H1 (cell line): ENCODE measurements around the gene OPRD1. TPM values are rescaled to one million over a fixed set of nuclear protein-coding genes. Genes with fewer than 3 reads are reported as not detected.
A peak's percentile ranks its signal among the peaks of the same experiment; 100 is the strongest.

Source experiments
- CTCF ChIA-PET: fragments of 300-600 bp; sonication (Branson Sonifier 250); formaldehyde crosslinking; loops from one replicate; lab custom pipeline; 2021; ENCODE audit not compliant: partially characterized antibody; lab: Charles Lee
- POLR2A ChIA-PET: fragments of 300-600 bp; sonication (Branson Sonifier 250); formaldehyde crosslinking; loops from one replicate; lab custom pipeline; 2021; ENCODE audit warnings: inconsistent platforms; ENCODE audit not compliant: partially characterized antibody; lab: Charles Lee
- DNase-seq, 2 experiments: peaks; one replicate each; pipeline versions ENCODE4 v3.0.0 to v3.0.0-alpha.2; 2010 to 2022; ENCODE audit warnings: low spot score in 2 of 2, low read depth in 1 of 2, mixed read lengths in 1 of 2
- FAIRE-seq: peaks from 2 replicates; lab custom pipeline; 2011; peaks lifted over from hg19 to GRCh38; lab: Jason Lieb, UNC
- H2AFZ ChIP-seq: 2 replicates; pipeline ENCODE4 v1.8.1; 2012; ENCODE audit warnings: low read length, inconsistent platforms
- H2AK5ac ChIP-seq: 2 replicates; pipeline ENCODE4 v1.6.1; 2013; ENCODE audit warnings: low read depth, low read length
- H2BK120ac ChIP-seq: replicated peaks from 2 replicates; pipeline ENCODE3; 2013; ENCODE audit warnings: low read depth, low read length, inconsistent platforms
- H2BK12ac ChIP-seq: 2 replicates; pipeline ENCODE4 v1.6.1; 2013; ENCODE audit warnings: low read depth, low read length
- H2BK15ac ChIP-seq: 2 replicates; pipeline ENCODE4 v1.6.1; 2013; ENCODE audit warnings: low read length
- H2BK20ac ChIP-seq: 2 replicates; pipeline ENCODE4 v1.6.1; 2013; ENCODE audit warnings: low read length
- H2BK5ac ChIP-seq: 2 replicates; pipeline ENCODE4 v1.6.1; 2013; ENCODE audit warnings: low read depth, low read length
- H3K14ac ChIP-seq: 2 replicates; pipeline ENCODE4 v1.6.1; 2013; ENCODE audit warnings: inconsistent platforms; ENCODE audit not compliant: insufficient read length
- H3K18ac ChIP-seq: 2 replicates; pipeline ENCODE4 v1.6.1; 2013; ENCODE audit warnings: low read length; ENCODE audit errors: extremely low read depth
- H3K23ac ChIP-seq: 2 replicates; pipeline ENCODE4 v1.6.1; 2013; ENCODE audit warnings: inconsistent platforms; ENCODE audit not compliant: insufficient read length
- H3K23me2 ChIP-seq: 2 replicates; pipeline ENCODE4 v1.6.1; 2013; ENCODE audit warnings: low read depth, low read length
- H3K27ac ChIP-seq: 2 replicates; pipeline ENCODE4 v1.6.1; 2011; ENCODE audit warnings: low read depth, low read length, inconsistent platforms
- H3K27me3 ChIP-seq, 4 experiments: replicated peaks in 1 of 4; 1 replicate in 1 of 4; 2 replicates in 3 of 4; pipeline versions ENCODE4 v1.6.1 to v1.8.1; 2011 to 2013; ENCODE audit warnings: low read length in 3 of 4, mild to moderate bottlenecking in 3 of 4, inconsistent platforms in 2 of 4, mixed read lengths in 2 of 4, moderate library complexity in 1 of 4; ENCODE audit not compliant: control insufficient read depth in 3 of 4, insufficient read depth in 3 of 4; ENCODE audit errors: extremely low read depth in 1 of 4
- H3K36me3 ChIP-seq, 4 experiments: 2 replicates each; pipeline versions ENCODE4 v1.6.1 to v1.8.1; 2011 to 2013; ENCODE audit warnings: mild to moderate bottlenecking in 4 of 4, low read length in 3 of 4, moderate library complexity in 2 of 4, control low read depth in 1 of 4, inconsistent platforms in 1 of 4; ENCODE audit not compliant: insufficient read depth in 4 of 4, control insufficient read depth in 2 of 4
- H3K4ac ChIP-seq: replicated peaks from 2 replicates; pipeline ENCODE3; 2013; ENCODE audit warnings: low read length, low read depth, mixed read lengths, inconsistent platforms; ENCODE audit not compliant: insufficient read length
- H3K4me1 ChIP-seq, 4 experiments: replicated peaks in 1 of 4; 1 replicate in 1 of 4; 2 replicates in 3 of 4; pipeline versions ENCODE4 v1.6.1 to v1.8.1; 2011 to 2013; ENCODE audit warnings: low read length in 3 of 4, inconsistent platforms in 2 of 4, mixed read lengths in 1 of 4; ENCODE audit not compliant: insufficient read depth in 4 of 4, control insufficient read depth in 3 of 4
- H3K4me2 ChIP-seq, 2 experiments: 2 replicates each; pipeline versions ENCODE4 v1.6.1 to v1.8.1; 2011 to 2013; ENCODE audit warnings: low read depth in 2 of 2, low read length in 2 of 2, control low read depth in 1 of 2, inconsistent platforms in 1 of 2, mild to moderate bottlenecking in 1 of 2; ENCODE audit not compliant: insufficient read depth in 1 of 2
- H3K4me3 ChIP-seq, 4 experiments: fragments of 200-600, 300-600 bp in 1 of 4; sonication (generic), shearing (Covaris generic), sonication (Bioruptor Twin) in 1 of 4; 2 replicates each; pipeline versions ENCODE4 v1.5.1 to v1.8.1; 2011 to 2016; ENCODE audit warnings: low read length in 4 of 4, low read depth in 3 of 4, control low read depth in 2 of 4, inconsistent platforms in 2 of 4, mild to moderate bottlenecking in 2 of 4, mixed read lengths in 1 of 4, moderate library complexity in 1 of 4; ENCODE audit not compliant: insufficient read depth in 2 of 4; ENCODE audit errors: extremely low read depth in 1 of 4
- H3K56ac ChIP-seq: replicated peaks from 2 replicates; pipeline ENCODE3; 2013; ENCODE audit warnings: low read depth, mild to moderate bottlenecking, mixed read lengths, low read length, inconsistent platforms; ENCODE audit not compliant: insufficient read length
- H3K79me1 ChIP-seq: 2 replicates; pipeline ENCODE4 v1.6.1; 2013; ENCODE audit warnings: low read depth, low read length, control low read depth
- H3K79me2 ChIP-seq, 2 experiments: 2 replicates each; pipeline versions ENCODE4 v1.6.1 to v1.8.1; 2012 to 2013; ENCODE audit warnings: low read length in 2 of 2, mild to moderate bottlenecking in 2 of 2, inconsistent platforms in 1 of 2; ENCODE audit not compliant: insufficient read depth in 2 of 2, control insufficient read depth in 1 of 2
- H3K9ac ChIP-seq, 4 experiments: replicated peaks in 1 of 4; 1 replicate in 1 of 4; 2 replicates in 3 of 4; pipeline versions ENCODE4 v1.6.1 to v1.8.1; 2011 to 2013; ENCODE audit warnings: low read depth in 3 of 4, low read length in 3 of 4, control low read depth in 2 of 4, mild to moderate bottlenecking in 2 of 4, moderate library complexity in 2 of 4, inconsistent platforms in 1 of 4; ENCODE audit errors: extremely low read depth in 1 of 4
- H3K9me3 ChIP-seq, 2 experiments: 2 replicates each; pipeline versions ENCODE4 v1.6.1 to v1.8.1; 2012 to 2013; ENCODE audit warnings: mild to moderate bottlenecking in 2 of 2, moderate library complexity in 2 of 2, control low read depth in 1 of 2, inconsistent platforms in 1 of 2, low read depth in 1 of 2, low read length in 1 of 2, mixed read lengths in 1 of 2; ENCODE audit not compliant: insufficient read depth in 2 of 2
- H4K20me1 ChIP-seq, 2 experiments: replicated peaks in 1 of 2; 2 replicates each; pipeline versions ENCODE3 to v1.8.1; 2011 to 2013; ENCODE audit warnings: inconsistent platforms in 2 of 2, low read length in 2 of 2, mild to moderate bottlenecking in 1 of 2; ENCODE audit not compliant: insufficient read depth in 2 of 2, control insufficient read depth in 1 of 2
- H4K5ac ChIP-seq: 2 replicates; pipeline ENCODE4 v1.6.1; 2013; ENCODE audit warnings: low read length, low read depth, mixed read lengths, inconsistent platforms; ENCODE audit not compliant: insufficient read length
- H4K8ac ChIP-seq: 2 replicates; pipeline ENCODE4 v1.8.0; 2013; ENCODE audit warnings: mild to moderate bottlenecking, moderate library complexity, low read length, inconsistent platforms; ENCODE audit not compliant: insufficient read depth; ENCODE audit errors: extremely low read depth
- H4K91ac ChIP-seq: replicated peaks from 2 replicates; pipeline ENCODE3; 2013; ENCODE audit warnings: low read length, mixed read lengths, inconsistent platforms; ENCODE audit not compliant: insufficient read length
- ASH2L ChIP-seq: fragments of 200-600, 300-600 bp; sonication (generic); IDR thresholded peaks from one replicate; pipeline ENCODE4 v1.7.1; 2017; ENCODE audit warnings: low read length
- ATF2 ChIP-seq: IDR thresholded peaks from 2 replicates; pipeline ENCODE4 v1.6.1; 2012; ENCODE audit warnings: low read length, inconsistent platforms
- BRCA1 ChIP-seq: IDR thresholded peaks from 2 replicates; pipeline ENCODE4 v1.6.1; 2012; ENCODE audit warnings: low read depth, low read length, improper control_type of control experiment
- E2F6 ChIP-seq: IDR thresholded peaks from 2 replicates; pipeline ENCODE4 v1.6.1; 2012; ENCODE audit warnings: inconsistent platforms
- EGR1 ChIP-seq: IDR thresholded peaks from 2 replicates; pipeline ENCODE4 v1.6.1; 2011; ENCODE audit warnings: low read depth, low read length, borderline replicate concordance
- GABPA ChIP-seq: IDR thresholded peaks from 2 replicates; pipeline ENCODE4 v1.6.1; 2011; ENCODE audit warnings: mild to moderate bottlenecking, low read length, moderate library complexity, borderline replicate concordance; ENCODE audit not compliant: insufficient read depth
- JUN ChIP-seq: IDR thresholded peaks from 2 replicates; pipeline ENCODE4 v1.6.1; 2011; ENCODE audit warnings: low read depth, mild to moderate bottlenecking, improper control_type of control experiment, low read length
- POLR2A ChIP-seq, 2 experiments: IDR thresholded peaks; 1 replicate in 1 of 2; 2 replicates in 1 of 2; pipeline ENCODE4 v1.6.1; 2011; ENCODE audit warnings: low read depth in 2 of 2, low read length in 2 of 2, mild to moderate bottlenecking in 2 of 2; ENCODE audit errors: control extremely low read depth in 1 of 2
- RBBP5 ChIP-seq: IDR thresholded peaks from 2 replicates; pipeline ENCODE4 v1.7.1; 2012; ENCODE audit warnings: low read depth, mild to moderate bottlenecking, inconsistent platforms, low read length, moderate library complexity, borderline replicate concordance
- SAP30 ChIP-seq: fragments of 300-600 bp; sonication (generic); IDR thresholded peaks from 2 replicates; pipeline ENCODE4 v1.7.1; 2012; ENCODE audit warnings: low read length, moderate library complexity, mild to moderate bottlenecking, inconsistent platforms; ENCODE audit not compliant: insufficient read depth, insufficient replicate concordance
- SP2 ChIP-seq: IDR thresholded peaks from 2 replicates; pipeline ENCODE4 v1.6.1; 2012; ENCODE audit warnings: mild to moderate bottlenecking, low read length, inconsistent platforms
- WGBS, 2 experiments: shearing (Covaris generic) in 1 of 2; methylation state at CpG; one replicate each; pipeline versions ENCODE4 v1.1.6 to v1.1.7; 2013 to 2015; ENCODE audit warnings: low lambda C conversion rate in 2 of 2, mixed read lengths in 2 of 2, inconsistent platforms in 1 of 2, low coverage in 1 of 2, missing lambda C conversion rate in 1 of 2; ENCODE audit not compliant: insufficient replicate concordance in 2 of 2, insufficient coverage in 1 of 2, insufficient read length in 1 of 2; ENCODE audit errors: extremely low coverage in 1 of 2, missing lambda C conversion rate in 1 of 2; 5-methylcytosine and 5-hydroxymethylcytosine counted together
- polyA plus RNA-seq, 7 experiments: library from polyadenylated mRNA; depleted of rRNA in 3 of 7; stranded (reverse) in 5 of 7; unstranded in 2 of 7; fragments of >200 nt in 5 of 7; fragments of 200-250 nt in 2 of 7; gene quantifications; 1 replicate in 5 of 7; 2 replicates in 1 of 7; 4 replicates in 1 of 7; pipeline versions ENCODE4 v1.2.1 to v1.2.3, GENCODE V29; 2011 to 2013; ENCODE audit warnings: missing spikeins in 2 of 7, mixed read lengths in 2 of 7
- total RNA-seq: library from RNA; stranded (reverse); fragmentation: NEBNext Ultra II Directional; extraction: Animal tissue kit (Norgen Biotek cat#: 25700); gene quantifications from 2 replicates; pipeline ENCODE4 v1.2.1, GENCODE V29; 2021

The OPRD1 gene
- total and polyA plus RNA-seq, 2 of the 8 experiments (the other 6 are each of a cell fraction or from before 2014, with no cell fraction given), result 2.6 to 3.7 TPM

GRCh38 chr1:28883242-28883616 is 71.3 kb downstream of the OPRD1 start:
- no peak overlapping the region for H4K5ac ChIP-seq
- no peak overlapping the region for H2BK120ac ChIP-seq
- peaks cover 18 to 27% (median 22%) of the 10 kb centered on the region in 4 experiments for H3K4me1 ChIP-seq
- H3K36me3 ChIP-seq, result no peaks in the 10 kb centered on the region
- no peak overlapping the region for H3K9ac ChIP-seq
- no peaks in the 10 kb centered on the region for H3K9me3 ChIP-seq
- no peak overlapping the region for H3K23ac ChIP-seq
- H3K27ac ChIP-seq, result no peak overlapping the region
- H3K18ac ChIP-seq, result peak overlapping the region; percentile 55; the same call in 1 of the 2 replicates
- peaks cover 0 to 8% (median 1%) of the 10 kb centered on the region in 4 experiments; a peak in 4 of 7 replicates for H3K27me3 ChIP-seq
- peak overlapping the region; percentile 78; the same call in 1 of the 2 replicates for H2BK12ac ChIP-seq
- H3K4ac ChIP-seq, result peak overlapping the region; percentile 41
- H4K8ac ChIP-seq, result no peak overlapping the region
- H2AFZ ChIP-seq, result peak overlapping the region; percentile 65; the same call in 1 of the 2 replicates
- ChIA-PET CTCF (interaction anchor here (1.1 to 10.9 kb wide), 14 partner anchors 10 to 317 kb away, joined by 3 to 207 read pairs (median 6); no protein-coding TSS in a partner anchor), POLR2A (interaction anchor here (0.9 to 1.4 kb wide), 2 partner anchors 236 to 239 kb away, joined by 4 to 7 read pairs; no protein-coding TSS in a partner anchor)
- H3K14ac ChIP-seq, result no peak overlapping the region
- peak overlapping the region; percentile 21 to 84; a peak in 2 of 4 replicates for H3K4me2 ChIP-seq
- no peaks in the 10 kb centered on the region for H4K20me1 ChIP-seq
- no peaks in the 10 kb centered on the region for H3K79me2 ChIP-seq
- no peak for DNase-seq
- H4K91ac ChIP-seq, result peak overlapping the region; percentile 38
- H3K23me2 ChIP-seq, result peaks cover 16% of the 10 kb centered on the region; the same call in 1 of the 2 replicates
- H3K79me1 ChIP-seq, result no peaks in the 10 kb centered on the region
- no peak overlapping the region; a peak in 1 of 8 replicates for H3K4me3 ChIP-seq
- H3K56ac ChIP-seq, result no peak overlapping the region
- H2BK15ac ChIP-seq, result no peak overlapping the region; the same call in 1 of the 2 replicates
- H2BK20ac ChIP-seq, result peak overlapping the region; percentile 90
- H2BK5ac ChIP-seq, result peak overlapping the region; percentile 11; the same call in 1 of the 2 replicates
- H2AK5ac ChIP-seq, result no peak overlapping the region; the same call in 1 of the 2 replicates
- no peak for FAIRE-seq
- 91% methylated on average over 1 of the region's 1 CpG; no CpG with 5 or more reads in 1 of the 2 experiments for WGBS, 2 experiments
- TF ChIP-seq RBBP5 (no peak), JUN (no peak), EGR1 (no peak), POLR2A (IDR thresholded peaks at IDR 0.05; ENCODE audit: control extremely low read depth in 1 of 2, low read depth in 2 of 2, low read length in 2 of 2) (no peak), SAP30 (no peak), SP2 (no peak), BRCA1 (no peak), GABPA (no peak), ATF2 (no peak), ASH2L (no peak), E2F6 (no peak)
